SK-N-SH treated with all-trans-retinoic acid at 6 μM for 48 hours (cell line): ENCODE measurements around the gene GYG1.

Experiments used
- ATAC-seq: fragments of 200-7000 bp; cut with Tn5 transposase; 3 replicates; pipeline ENCODE4 v1.9.1; 2020; ENCODE audit warnings: mild to moderate bottlenecking, moderate library complexity
- ARNTL ChIP-seq: fragments of 450-650 bp; formaldehyde crosslinking; IDR thresholded peaks from 2 replicates; pipeline ENCODE4 v1.5.0; 2020; ENCODE audit warnings: low read depth, mild to moderate bottlenecking, moderate library complexity, borderline replicate concordance
- ESRRG ChIP-seq: fragments of 250-450 bp; sonication (Bioruptor Pico); IDR thresholded peaks from 2 replicates; pipeline ENCODE4 v1.6.1; 2021; ENCODE audit warnings: mild to moderate bottlenecking
- GLIS3 ChIP-seq: fragments of 250-450 bp; sonication (Bioruptor Pico); IDR thresholded peaks from 2 replicates; pipeline ENCODE4 v1.5.0; 2020; ENCODE audit warnings: mild to moderate bottlenecking, moderate library complexity
- ISL1 ChIP-seq: fragments of 250-450 bp; sonication (Bioruptor Pico); IDR thresholded peaks from 2 replicates; pipeline ENCODE4 v2.1.2; 2022; ENCODE audit warnings: mild to moderate bottlenecking, moderate library complexity
- OSR1 ChIP-seq: fragments of 250-450 bp; sonication (Bioruptor Pico); IDR thresholded peaks from 2 replicates; pipeline ENCODE4 v1.8.0; 2022; ENCODE audit warnings: moderate library complexity, mild to moderate bottlenecking, inconsistent platforms
- SNAI2 ChIP-seq: fragments of 250-450 bp; sonication (Bioruptor Pico); IDR thresholded peaks from 2 replicates; pipeline ENCODE4 v1.5.0; 2020; ENCODE audit warnings: mild to moderate bottlenecking, moderate library complexity
- TCF4 ChIP-seq: fragments of 250-450 bp; sonication (Bioruptor Pico); IDR thresholded peaks from 2 replicates; pipeline ENCODE4 v1.8.0; 2021; ENCODE audit warnings: mild to moderate bottlenecking, moderate library complexity, borderline replicate concordance
- ZC3H10 ChIP-seq: fragments of 250-450 bp; sonication (Bioruptor Pico); IDR thresholded peaks from 2 replicates; pipeline ENCODE4 v1.5.1; 2021; ENCODE audit warnings: mild to moderate bottlenecking, moderate library complexity
- ZFP3 ChIP-seq: fragments of 250-450 bp; sonication (Bioruptor Pico); IDR thresholded peaks from 2 replicates; pipeline ENCODE4 v1.5.0; 2020; ENCODE audit warnings: mild to moderate bottlenecking, moderate library complexity
- ZFP30 ChIP-seq: fragments of 450-650 bp; formaldehyde crosslinking; IDR thresholded peaks from 2 replicates; pipeline ENCODE4 v1.5.0; 2022; ENCODE audit warnings: mild to moderate bottlenecking, moderate library complexity
- ZNF565 ChIP-seq: fragments of 450-650 bp; formaldehyde crosslinking; conservative IDR thresholded peaks from 2 replicates; pipeline ENCODE4 v1.5.0; 2020; ENCODE audit warnings: low read depth, mild to moderate bottlenecking, moderate library complexity
- ZNF70 ChIP-seq: fragments of 450-650 bp; formaldehyde crosslinking; IDR thresholded peaks from 2 replicates; pipeline ENCODE4 v1.5.0; 2020; ENCODE audit warnings: mild to moderate bottlenecking, moderate library complexity
- ZNF8 ChIP-seq: fragments of 450-650 bp; formaldehyde crosslinking; IDR thresholded peaks from 2 replicates; pipeline ENCODE4 v1.5.0; 2020; ENCODE audit warnings: mild to moderate bottlenecking, moderate library complexity
- TF ChIP-seq, protein P1 (sequence below): fragments of 250-450 bp; sonication (Bioruptor Pico); IDR thresholded peaks from 2 replicates; pipeline ENCODE4 v1.5.0; 2020; ENCODE audit warnings: mild to moderate bottlenecking, moderate library complexity
- TF ChIP-seq, protein P2 (sequence below): fragments of 250-450 bp; sonication (Bioruptor Pico); IDR thresholded peaks from 2 replicates; pipeline ENCODE4 v1.8.0; 2020; ENCODE audit warnings: mild to moderate bottlenecking, moderate library complexity, borderline replicate concordance
- TF ChIP-seq, protein P3 (sequence below): fragments of 250-450 bp; sonication (Bioruptor Pico); IDR thresholded peaks from 2 replicates; pipeline ENCODE4 v1.5.1; 2021; ENCODE audit warnings: mild to moderate bottlenecking, moderate library complexity
- TF ChIP-seq, protein P4 (sequence below): fragments of 250-450 bp; sonication (Bioruptor Pico); IDR thresholded peaks from 2 replicates; pipeline ENCODE4 v1.5.1; 2020; ENCODE audit warnings: low read depth, mild to moderate bottlenecking, moderate library complexity

Gene GYG1

DNA sequence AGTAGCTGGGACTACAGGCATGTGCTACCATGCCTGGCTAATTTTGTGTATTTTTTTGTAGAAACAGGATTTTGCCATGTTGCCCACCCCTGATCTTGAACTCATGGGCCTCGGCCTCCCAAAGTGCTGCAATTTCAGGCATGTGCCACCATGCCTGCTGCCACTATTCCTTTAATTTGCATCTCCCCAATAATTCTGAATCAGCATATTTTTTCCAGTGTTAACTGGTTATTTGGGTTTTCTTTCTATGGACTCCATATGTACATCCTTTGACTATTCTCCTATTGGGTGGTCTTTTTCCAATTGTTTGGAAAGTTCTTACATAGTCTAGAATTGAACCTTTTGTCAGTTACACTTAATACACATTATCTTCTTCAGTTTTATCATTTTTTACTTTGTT is 66.9 kb downstream of the GYG1 start (continued):
- TF ChIP-seq, protein P1, sequence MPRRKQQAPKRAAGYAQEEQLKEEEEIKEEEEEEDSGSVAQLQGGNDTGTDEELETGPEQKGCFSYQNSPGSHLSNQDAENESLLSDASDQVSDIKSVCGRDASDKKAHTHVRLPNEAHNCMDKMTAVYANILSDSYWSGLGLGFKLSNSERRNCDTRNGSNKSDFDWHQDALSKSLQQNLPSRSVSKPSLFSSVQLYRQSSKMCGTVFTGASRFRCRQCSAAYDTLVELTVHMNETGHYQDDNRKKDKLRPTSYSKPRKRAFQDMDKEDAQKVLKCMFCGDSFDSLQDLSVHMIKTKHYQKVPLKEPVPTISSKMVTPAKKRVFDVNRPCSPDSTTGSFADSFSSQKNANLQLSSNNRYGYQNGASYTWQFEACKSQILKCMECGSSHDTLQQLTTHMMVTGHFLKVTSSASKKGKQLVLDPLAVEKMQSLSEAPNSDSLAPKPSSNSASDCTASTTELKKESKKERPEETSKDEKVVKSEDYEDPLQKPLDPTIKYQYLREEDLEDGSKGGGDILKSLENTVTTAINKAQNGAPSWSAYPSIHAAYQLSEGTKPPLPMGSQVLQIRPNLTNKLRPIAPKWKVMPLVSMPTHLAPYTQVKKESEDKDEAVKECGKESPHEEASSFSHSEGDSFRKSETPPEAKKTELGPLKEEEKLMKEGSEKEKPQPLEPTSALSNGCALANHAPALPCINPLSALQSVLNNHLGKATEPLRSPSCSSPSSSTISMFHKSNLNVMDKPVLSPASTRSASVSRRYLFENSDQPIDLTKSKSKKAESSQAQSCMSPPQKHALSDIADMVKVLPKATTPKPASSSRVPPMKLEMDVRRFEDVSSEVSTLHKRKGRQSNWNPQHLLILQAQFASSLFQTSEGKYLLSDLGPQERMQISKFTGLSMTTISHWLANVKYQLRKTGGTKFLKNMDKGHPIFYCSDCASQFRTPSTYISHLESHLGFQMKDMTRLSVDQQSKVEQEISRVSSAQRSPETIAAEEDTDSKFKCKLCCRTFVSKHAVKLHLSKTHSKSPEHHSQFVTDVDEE (CRISPR knock-in tag), result no peak
- TF ChIP-seq ZFP3 (CRISPR knock-in tag) (no peak), ESRRG (CRISPR knock-in tag) (no peak), ZNF70 (CRISPR knock-in tag) (no peak), ZFP30 (CRISPR knock-in tag) (no peak)
- TF ChIP-seq, all 23 proteins: peak for 0

DNA sequence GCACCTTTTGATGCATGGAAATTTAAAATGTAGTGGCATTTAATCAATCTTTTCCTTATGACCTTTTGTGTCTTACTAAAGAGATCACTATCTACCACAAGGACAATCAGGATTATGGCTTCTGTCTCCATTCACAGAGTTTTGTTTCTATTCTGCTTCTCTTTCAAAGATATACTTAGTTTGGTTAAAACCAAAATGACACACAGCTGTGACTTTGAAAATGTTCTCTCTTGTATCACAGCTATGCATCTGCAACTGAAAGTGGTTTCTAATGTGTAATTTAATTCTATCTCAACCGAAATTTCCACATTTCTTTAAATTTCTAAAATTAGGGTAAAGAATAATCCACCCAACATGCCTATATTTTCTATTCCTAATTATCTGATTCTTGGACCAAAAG is 67.3 kb downstream of the GYG1 start:
- TF ChIP-seq, protein P1 (CRISPR knock-in tag), result no peak
- TF ChIP-seq GLIS3 (CRISPR knock-in tag) (no peak), ISL1 (CRISPR knock-in tag) (no peak), TCF4 (CRISPR knock-in tag) (no peak), ZFP3 (CRISPR knock-in tag) (no peak), ZNF70 (CRISPR knock-in tag) (no peak), ARNTL (CRISPR knock-in tag) (no peak), ZNF565 (no peak), OSR1 (CRISPR knock-in tag) (no peak), ESRRG (CRISPR knock-in tag) (no peak), ZFP30 (CRISPR knock-in tag) (no peak), ZC3H10 (no peak)
- TF ChIP-seq, protein P2, sequence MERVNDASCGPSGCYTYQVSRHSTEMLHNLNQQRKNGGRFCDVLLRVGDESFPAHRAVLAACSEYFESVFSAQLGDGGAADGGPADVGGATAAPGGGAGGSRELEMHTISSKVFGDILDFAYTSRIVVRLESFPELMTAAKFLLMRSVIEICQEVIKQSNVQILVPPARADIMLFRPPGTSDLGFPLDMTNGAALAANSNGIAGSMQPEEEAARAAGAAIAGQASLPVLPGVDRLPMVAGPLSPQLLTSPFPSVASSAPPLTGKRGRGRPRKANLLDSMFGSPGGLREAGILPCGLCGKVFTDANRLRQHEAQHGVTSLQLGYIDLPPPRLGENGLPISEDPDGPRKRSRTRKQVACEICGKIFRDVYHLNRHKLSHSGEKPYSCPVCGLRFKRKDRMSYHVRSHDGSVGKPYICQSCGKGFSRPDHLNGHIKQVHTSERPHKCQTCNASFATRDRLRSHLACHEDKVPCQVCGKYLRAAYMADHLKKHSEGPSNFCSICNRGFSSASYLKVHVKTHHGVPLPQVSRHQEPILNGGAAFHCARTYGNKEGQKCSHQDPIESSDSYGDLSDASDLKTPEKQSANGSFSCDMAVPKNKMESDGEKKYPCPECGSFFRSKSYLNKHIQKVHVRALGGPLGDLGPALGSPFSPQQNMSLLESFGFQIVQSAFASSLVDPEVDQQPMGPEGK (CRISPR knock-in tag), result no peak
- TF ChIP-seq, protein P3, sequence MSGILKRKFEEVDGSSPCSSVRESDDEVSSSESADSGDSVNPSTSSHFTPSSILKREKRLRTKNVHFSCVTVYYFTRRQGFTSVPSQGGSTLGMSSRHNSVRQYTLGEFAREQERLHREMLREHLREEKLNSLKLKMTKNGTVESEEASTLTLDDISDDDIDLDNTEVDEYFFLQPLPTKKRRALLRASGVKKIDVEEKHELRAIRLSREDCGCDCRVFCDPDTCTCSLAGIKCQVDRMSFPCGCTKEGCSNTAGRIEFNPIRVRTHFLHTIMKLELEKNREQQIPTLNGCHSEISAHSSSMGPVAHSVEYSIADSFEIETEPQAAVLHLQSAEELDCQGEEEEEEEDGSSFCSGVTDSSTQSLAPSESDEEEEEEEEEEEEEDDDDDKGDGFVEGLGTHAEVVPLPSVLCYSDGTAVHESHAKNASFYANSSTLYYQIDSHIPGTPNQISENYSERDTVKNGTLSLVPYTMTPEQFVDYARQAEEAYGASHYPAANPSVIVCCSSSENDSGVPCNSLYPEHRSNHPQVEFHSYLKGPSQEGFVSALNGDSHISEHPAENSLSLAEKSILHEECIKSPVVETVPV, result no peak
- no peak for ATAC-seq

DNA sequence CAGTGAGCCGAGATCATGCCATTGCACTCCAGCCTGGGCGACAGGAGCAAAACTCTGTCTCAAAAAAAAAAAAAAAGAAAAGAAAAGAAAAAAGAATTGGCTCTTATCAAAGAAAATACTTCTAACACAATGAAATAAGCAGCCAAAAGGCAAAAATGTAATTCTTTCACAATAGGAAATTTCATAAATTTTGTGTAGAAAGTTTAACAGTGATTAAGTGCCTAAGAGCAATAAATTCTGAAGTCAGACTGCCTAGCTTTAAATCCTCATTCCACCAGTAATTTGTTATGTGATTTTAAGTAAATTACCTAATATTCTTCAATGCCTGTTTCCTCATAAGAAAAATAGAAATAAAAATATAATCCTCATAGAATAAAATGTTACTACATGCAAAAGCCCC is 70.4 kb downstream of the GYG1 start:
- ATAC-seq, result no peak
- TF ChIP-seq, protein P1 (CRISPR knock-in tag), result no peak
- TF ChIP-seq ESRRG (CRISPR knock-in tag) (no peak), ARNTL (CRISPR knock-in tag) (no peak), GLIS3 (CRISPR knock-in tag) (no peak), ZNF8 (CRISPR knock-in tag) (no peak), ZNF70 (CRISPR knock-in tag) (no peak), ZFP3 (CRISPR knock-in tag) (no peak), SNAI2 (CRISPR knock-in tag) (no peak), OSR1 (CRISPR knock-in tag) (no peak), ZC3H10 (no peak)
- TF ChIP-seq, protein P2 (CRISPR knock-in tag), result no peak
- TF ChIP-seq, protein P4, sequence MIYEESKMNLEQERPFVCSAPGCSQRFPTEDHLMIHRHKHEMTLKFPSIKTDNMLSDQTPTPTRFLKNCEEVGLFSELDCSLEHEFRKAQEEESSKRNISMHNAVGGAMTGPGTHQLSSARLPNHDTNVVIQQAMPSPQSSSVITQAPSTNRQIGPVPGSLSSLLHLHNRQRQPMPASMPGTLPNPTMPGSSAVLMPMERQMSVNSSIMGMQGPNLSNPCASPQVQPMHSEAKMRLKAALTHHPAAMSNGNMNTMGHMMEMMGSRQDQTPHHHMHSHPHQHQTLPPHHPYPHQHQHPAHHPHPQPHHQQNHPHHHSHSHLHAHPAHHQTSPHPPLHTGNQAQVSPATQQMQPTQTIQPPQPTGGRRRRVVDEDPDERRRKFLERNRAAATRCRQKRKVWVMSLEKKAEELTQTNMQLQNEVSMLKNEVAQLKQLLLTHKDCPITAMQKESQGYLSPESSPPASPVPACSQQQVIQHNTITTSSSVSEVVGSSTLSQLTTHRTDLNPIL (CRISPR knock-in tag), result no peak
